SIG-M5 treated with dmso at 0.1 percent for 504 hours (cell line): ENCODE data around the gene FBXO48.
A peak's percentile ranks its signal among the peaks of the same experiment; 100 is the strongest.

ENCODE experiments used
- DNase-seq: peaks from one replicate; lab custom pipeline; 2025; ENCODE audit not compliant: unreplicated experiment; lab: John Stamatoyannopoulos, UW

FBXO48 gene

DNA sequence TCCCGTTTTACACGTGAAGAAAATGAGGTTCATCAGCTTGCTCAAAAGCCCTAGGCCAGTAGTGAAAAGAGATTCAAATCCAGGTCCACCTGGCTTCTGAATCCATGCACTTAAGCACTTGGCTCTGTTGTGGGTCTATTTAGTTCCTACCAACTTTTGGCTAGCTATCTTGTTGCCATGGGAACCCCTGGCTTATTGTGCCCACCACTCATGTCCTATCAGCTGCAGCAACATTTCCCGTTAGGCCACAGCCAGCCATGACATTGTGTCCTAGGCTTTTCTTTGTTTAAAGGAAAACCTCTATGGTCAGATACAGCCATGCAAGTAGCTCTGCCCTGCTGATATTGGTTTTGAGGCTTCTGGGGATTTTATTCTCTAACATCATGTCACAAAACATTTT lies 52.2 kb downstream of the FBXO48 start:
- DNase-seq = no peak

DNA sequence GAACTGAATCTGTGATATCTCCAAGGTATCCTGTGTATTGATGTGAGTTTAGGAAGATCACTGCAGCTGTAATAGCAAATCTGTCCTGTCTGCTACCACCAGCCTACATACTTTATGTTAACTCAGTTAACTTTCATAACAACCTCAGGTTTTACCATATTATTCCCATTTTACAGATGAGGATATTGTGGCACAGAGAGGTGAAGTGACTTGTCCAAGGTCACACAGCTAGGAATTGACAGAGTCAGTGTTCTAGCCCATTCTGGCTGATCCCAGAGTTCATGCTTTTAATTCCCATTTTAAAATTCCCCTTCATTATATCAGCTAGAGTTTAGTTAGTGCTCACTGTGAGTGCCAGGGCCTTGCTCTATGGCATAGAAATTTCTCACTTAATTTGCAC lies 52.6 kb downstream of the FBXO48 start:
- no peak for DNase-seq

DNA sequence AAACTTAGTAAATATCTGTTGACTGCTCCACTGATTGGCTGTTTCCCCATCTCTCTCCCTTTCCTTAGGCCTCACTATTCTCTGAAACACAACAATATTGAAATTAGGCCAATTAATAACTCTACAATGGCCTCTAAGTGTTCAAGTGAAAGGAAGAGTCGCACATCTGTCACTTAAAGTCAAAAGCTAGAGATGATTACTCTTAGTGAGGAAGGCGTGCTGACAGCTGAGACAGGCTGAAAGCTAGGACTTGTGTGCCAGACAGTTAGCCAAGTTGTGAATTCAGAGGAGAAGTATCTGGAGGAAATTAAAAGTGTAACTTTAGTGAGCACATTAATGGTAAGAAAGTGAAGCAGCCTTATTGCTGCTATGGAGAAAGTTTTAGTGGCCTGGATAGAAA lies 53.6 kb downstream of the FBXO48 start:
- DNase-seq = no peak

DNA sequence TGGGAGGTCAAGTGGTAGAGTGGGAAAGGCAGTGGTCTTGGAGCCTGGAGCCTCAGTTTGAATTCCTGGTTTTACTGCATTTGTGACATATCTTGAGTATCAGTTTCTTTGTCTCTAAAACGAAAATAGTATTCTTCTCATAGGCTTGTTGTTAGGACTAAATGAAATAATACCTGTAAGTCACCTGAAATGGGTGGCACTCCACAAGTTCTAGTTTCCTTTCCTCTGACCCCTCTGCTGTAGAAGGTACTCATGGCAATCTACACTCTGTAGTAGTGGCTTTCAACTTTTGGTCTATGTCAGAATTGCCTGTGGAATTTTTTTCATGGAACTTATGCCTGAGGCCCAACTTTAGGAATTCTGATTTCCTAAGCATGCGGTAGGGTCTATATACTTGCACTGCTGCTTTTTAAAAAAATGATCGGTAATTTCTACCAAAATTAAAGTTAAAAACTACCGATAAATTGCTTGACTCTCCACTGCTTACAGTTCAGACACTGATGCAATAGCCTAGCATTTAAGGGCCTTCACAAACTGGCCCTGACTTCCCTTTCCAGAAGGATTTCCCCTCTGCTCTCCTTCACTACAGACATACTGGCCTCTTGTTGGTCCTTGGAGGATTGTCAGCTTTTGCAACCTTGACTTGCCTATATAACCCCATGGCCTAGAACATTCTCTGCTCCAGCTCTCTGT lies 54.8 kb downstream of the FBXO48 start:
- DNase-seq = peak; percentile 60

DNA sequence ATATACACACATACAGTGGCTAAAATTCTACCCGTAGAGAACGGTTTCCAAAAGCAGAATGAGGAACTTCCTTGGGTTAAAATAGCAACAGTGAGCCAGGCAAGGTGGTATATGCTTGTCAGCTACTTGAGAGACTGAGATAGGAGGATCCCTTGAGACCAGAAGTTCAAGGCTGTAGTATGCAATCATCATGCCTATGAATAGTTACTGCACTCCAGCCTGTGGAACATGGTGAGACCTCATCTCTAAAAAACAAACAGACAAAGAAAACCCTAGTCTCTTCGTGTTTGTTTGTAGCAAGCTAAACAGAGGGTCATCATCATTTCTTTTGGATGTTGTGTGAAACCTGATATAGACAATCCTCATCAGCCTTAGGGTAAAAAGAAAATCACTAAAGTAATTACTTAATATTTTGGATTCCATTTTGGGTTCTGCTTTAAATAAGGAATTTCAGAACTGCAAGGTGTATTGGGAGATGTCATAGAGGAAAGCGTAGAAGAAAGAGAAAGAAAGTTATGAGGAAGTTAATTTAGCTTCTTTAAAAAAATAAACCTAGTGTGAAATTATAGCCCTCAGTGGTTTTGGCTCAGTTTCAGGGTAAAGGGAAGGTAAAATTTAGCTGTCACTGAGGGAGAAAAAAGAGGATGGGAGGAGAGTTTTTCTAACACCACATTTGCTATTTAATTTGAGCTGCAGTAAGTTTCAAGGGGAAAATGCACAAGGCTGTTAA lies 55.5 kb downstream of the FBXO48 start:
- DNase-seq = peak; percentile 96
